Astrocyte (in vitro differentiated cells and primary cell): ENCODE data around the gene PTCH1. TPM values are rescaled to one million over a fixed set of nuclear protein-coding genes. Genes with fewer than 3 reads are reported as not detected.

ENCODE experiments used
- DNase-seq: peaks from one replicate; pipeline ENCODE4 v3.0.0-alpha.2; 2010; ENCODE audit warnings: low read depth
- FAIRE-seq: peaks from 2 replicates; lab custom pipeline; 2011; peaks lifted over from hg19 to GRCh38; lab: Jason Lieb, UNC
- H2AFZ ChIP-seq: 2 replicates; pipeline ENCODE4 v1.6.0; 2012; ENCODE audit warnings: low read depth, low read length, inconsistent platforms
- H3K27ac ChIP-seq: 2 replicates; pipeline ENCODE4 v1.5.1; 2011; ENCODE audit warnings: low read depth, low read length, inconsistent platforms
- H3K27me3 ChIP-seq: 2 replicates; pipeline ENCODE4 v1.6.0; 2011; ENCODE audit warnings: low read length, inconsistent platforms; ENCODE audit not compliant: insufficient read depth
- H3K36me3 ChIP-seq: 2 replicates; pipeline ENCODE4 v1.5.1; 2011; ENCODE audit warnings: low read length, inconsistent platforms; ENCODE audit not compliant: insufficient read depth
- H3K4me1 ChIP-seq: 2 replicates; pipeline ENCODE4 v1.5.1; 2011; ENCODE audit warnings: low read length, inconsistent platforms; ENCODE audit not compliant: insufficient read depth
- H3K4me2 ChIP-seq: 2 replicates; pipeline ENCODE4 v1.6.0; 2012; ENCODE audit warnings: low read length, inconsistent platforms
- H3K4me3 ChIP-seq: 2 replicates; pipeline ENCODE4 v1.5.1; 2011; ENCODE audit warnings: low read depth, mild to moderate bottlenecking, low read length, inconsistent platforms; ENCODE audit not compliant: insufficient read depth
- H3K79me2 ChIP-seq: 2 replicates; pipeline ENCODE4 v1.6.0; 2012; ENCODE audit warnings: mild to moderate bottlenecking, low read length, inconsistent platforms; ENCODE audit not compliant: insufficient read depth
- H3K9ac ChIP-seq: 2 replicates; pipeline ENCODE4 v1.6.0; 2012; ENCODE audit warnings: mild to moderate bottlenecking, low read length, inconsistent platforms
- H3K9me3 ChIP-seq: 2 replicates; pipeline ENCODE4 v1.5.1; 2012; ENCODE audit warnings: low read depth, mild to moderate bottlenecking, low read length, inconsistent platforms; ENCODE audit not compliant: insufficient read depth
- H4K20me1 ChIP-seq: 2 replicates; pipeline ENCODE4 v1.6.0; 2012; ENCODE audit warnings: low read length, inconsistent platforms; ENCODE audit not compliant: insufficient read depth
- H3K27ac Mint-ChIP-seq: one replicate; pipeline ENCODE4 v1.8.0; 2021; ENCODE audit warnings: mild to moderate bottlenecking, mixed read lengths; ENCODE audit not compliant: unreplicated experiment
- H3K27me3 Mint-ChIP-seq: one replicate; pipeline ENCODE4 v1.8.0; 2021; ENCODE audit warnings: low read depth, mixed read lengths; ENCODE audit not compliant: unreplicated experiment
- H3K36me3 Mint-ChIP-seq: one replicate; pipeline ENCODE4 v1.8.0; 2021; ENCODE audit warnings: low read depth, mixed read lengths; ENCODE audit not compliant: unreplicated experiment
- H3K4me1 Mint-ChIP-seq: one replicate; pipeline ENCODE4 v1.8.0; 2021; ENCODE audit warnings: low read depth, mixed read lengths; ENCODE audit not compliant: unreplicated experiment
- H3K4me3 Mint-ChIP-seq: one replicate; pipeline ENCODE4 v1.8.0; 2021; ENCODE audit warnings: mild to moderate bottlenecking, moderate library complexity, mixed read lengths; ENCODE audit not compliant: unreplicated experiment
- H3K9me3 Mint-ChIP-seq: one replicate; pipeline ENCODE4 v1.8.0; 2021; ENCODE audit warnings: mild to moderate bottlenecking, mixed read lengths; ENCODE audit not compliant: unreplicated experiment
- CTCF ChIP-seq: IDR thresholded peaks from 2 replicates; pipeline ENCODE4 v1.5.1; 2011; ENCODE audit warnings: low read depth, mild to moderate bottlenecking, inconsistent platforms, low read length, moderate library complexity; ENCODE audit not compliant: insufficient read depth
- EZH2 ChIP-seq: IDR thresholded peaks from 2 replicates; pipeline ENCODE4 v1.6.1; 2012; ENCODE audit warnings: mild to moderate bottlenecking, low read length, inconsistent platforms; ENCODE audit not compliant: insufficient read depth
- total RNA-seq: library from RNA; stranded (reverse); gene quantifications from 2 replicates; pipeline ENCODE4 v1.2.1, GENCODE V29; 2021

The PTCH1 gene
- total RNA-seq, 1 donor from 2014 or later, result 21.3 TPM

GRCh38 chr9:95399261-95399660 is 117.5 kb downstream of the PTCH1 start:
- no peaks in the 10 kb centered on the region for H3K79me2 ChIP-seq
- H3K4me3 ChIP-seq, result no peak overlapping the region
- no peak overlapping the region for H2AFZ ChIP-seq
- H3K9me3 Mint-ChIP-seq, result peaks cover 9% of the 10 kb centered on the region
- no peaks in the 10 kb centered on the region for H3K27me3 Mint-ChIP-seq
- no peaks in the 10 kb centered on the region for H3K9me3 ChIP-seq
- no peaks in the 10 kb centered on the region for H3K36me3 ChIP-seq
- H4K20me1 ChIP-seq, result no peaks in the 10 kb centered on the region
- no peak overlapping the region for H3K27ac ChIP-seq
- FAIRE-seq (no peak), DNase-seq (no peak)
- TF ChIP-seq CTCF (no peak), EZH2 (no peak)
- H3K27me3 ChIP-seq, result no peaks in the 10 kb centered on the region
- no peak overlapping the region for H3K9ac ChIP-seq
- H3K27ac Mint-ChIP-seq, result no peak overlapping the region
- H3K36me3 Mint-ChIP-seq, result peaks cover 5% of the 10 kb centered on the region
- no peak overlapping the region for H3K4me2 ChIP-seq
- no peak overlapping the region for H3K4me3 Mint-ChIP-seq
- H3K4me1 ChIP-seq, result no peaks in the 10 kb centered on the region
- no peaks in the 10 kb centered on the region for H3K4me1 Mint-ChIP-seq

Other genes with a start within 250 kb of the PTCH1 start
- gene FANCC, start 199.3 kb downstream of the PTCH1 start, total RNA-seq, result 7.9 and 10.3 TPM in 2 replicates